Osteocyte (in vitro differentiated cells): ENCODE data around the gene NAA60. TPM values are rescaled to one million over a fixed set of nuclear protein-coding genes. Genes with fewer than 3 reads are reported as not detected.

Source experiments
- DNase-seq: peaks from one replicate; pipeline ENCODE4 v3.0.0; 2021; ENCODE audit warnings: mixed read lengths; ENCODE audit not compliant: unreplicated experiment; ENCODE audit errors: extremely low spot score
- H3K27ac Mint-ChIP-seq: one replicate; pipeline ENCODE4 v1.8.0; 2021; ENCODE audit warnings: mild to moderate bottlenecking, mixed read lengths; ENCODE audit not compliant: unreplicated experiment
- H3K27me3 Mint-ChIP-seq: one replicate; pipeline ENCODE4 v1.8.0; 2021; ENCODE audit warnings: mixed read lengths; ENCODE audit not compliant: unreplicated experiment
- H3K36me3 Mint-ChIP-seq: one replicate; pipeline ENCODE4 v1.8.0; 2021; ENCODE audit warnings: mixed read lengths; ENCODE audit not compliant: unreplicated experiment
- H3K4me1 Mint-ChIP-seq: one replicate; pipeline ENCODE4 v1.8.0; 2021; ENCODE audit warnings: mixed read lengths; ENCODE audit not compliant: unreplicated experiment
- H3K4me3 Mint-ChIP-seq: one replicate; pipeline ENCODE4 v1.8.0; 2021; ENCODE audit warnings: mild to moderate bottlenecking, moderate library complexity, mixed read lengths; ENCODE audit not compliant: unreplicated experiment
- H3K9me3 Mint-ChIP-seq: one replicate; pipeline ENCODE4 v1.8.0; 2021; ENCODE audit warnings: mixed read lengths; ENCODE audit not compliant: unreplicated experiment
- total RNA-seq: library from RNA; stranded (reverse); gene quantifications from 2 replicates; pipeline ENCODE4 v1.2.1, GENCODE V29; 2021
- TF ChIP-seq, protein P1 (sequence below): fragments of 200-600 bp; sonication (generic); IDR thresholded peaks from 2 replicates; pipeline ENCODE4 v1.5.0; 2021; ENCODE audit warnings: antibody characterized with exemption, mild to moderate bottlenecking, moderate library complexity

The NAA60 gene
- total RNA-seq, 1 donor from 2014 or later: 53.9 TPM

DNA sequence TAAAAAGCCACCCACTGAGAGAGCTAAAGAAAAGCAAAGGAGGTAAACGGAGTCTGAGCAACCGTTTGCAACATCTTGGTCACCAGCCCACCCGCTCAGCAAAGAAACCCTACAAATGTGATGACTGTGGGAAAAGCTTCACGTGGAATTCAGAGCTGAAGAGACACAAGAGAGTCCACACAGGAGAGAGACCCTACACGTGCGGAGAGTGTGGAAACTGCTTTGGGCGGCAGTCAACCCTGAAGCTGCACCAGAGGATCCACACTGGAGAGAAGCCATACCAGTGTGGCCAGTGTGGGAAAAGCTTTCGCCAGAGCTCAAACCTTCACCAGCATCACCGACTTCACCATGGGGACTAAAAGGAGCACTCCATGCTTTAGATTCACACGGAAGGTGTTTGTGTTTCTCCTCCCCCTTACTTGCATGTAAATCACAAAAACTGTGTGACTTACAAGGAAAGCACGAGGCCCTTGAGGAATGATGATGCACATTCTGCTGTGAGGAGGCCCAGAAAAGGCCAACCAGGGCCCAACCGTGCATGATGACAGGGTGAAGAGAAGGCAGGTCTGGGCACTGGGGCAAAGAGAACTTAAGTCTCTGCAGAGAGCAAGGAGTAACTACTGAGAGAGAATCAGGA, 34.8 kb upstream of the NAA60 start:
- no peak for DNase-seq
- Mint-ChIP-seq H3K4me3 (no peak overlapping the region), H3K27me3 (no peaks in the 10 kb centered on the region), H3K9me3 (peaks cover 29% of the 10 kb centered on the region), H3K4me1 (no peaks in the 10 kb centered on the region), H3K27ac (no peak overlapping the region), H3K36me3 (peaks cover 72% of the 10 kb centered on the region)
- TF ChIP-seq, protein P1, sequence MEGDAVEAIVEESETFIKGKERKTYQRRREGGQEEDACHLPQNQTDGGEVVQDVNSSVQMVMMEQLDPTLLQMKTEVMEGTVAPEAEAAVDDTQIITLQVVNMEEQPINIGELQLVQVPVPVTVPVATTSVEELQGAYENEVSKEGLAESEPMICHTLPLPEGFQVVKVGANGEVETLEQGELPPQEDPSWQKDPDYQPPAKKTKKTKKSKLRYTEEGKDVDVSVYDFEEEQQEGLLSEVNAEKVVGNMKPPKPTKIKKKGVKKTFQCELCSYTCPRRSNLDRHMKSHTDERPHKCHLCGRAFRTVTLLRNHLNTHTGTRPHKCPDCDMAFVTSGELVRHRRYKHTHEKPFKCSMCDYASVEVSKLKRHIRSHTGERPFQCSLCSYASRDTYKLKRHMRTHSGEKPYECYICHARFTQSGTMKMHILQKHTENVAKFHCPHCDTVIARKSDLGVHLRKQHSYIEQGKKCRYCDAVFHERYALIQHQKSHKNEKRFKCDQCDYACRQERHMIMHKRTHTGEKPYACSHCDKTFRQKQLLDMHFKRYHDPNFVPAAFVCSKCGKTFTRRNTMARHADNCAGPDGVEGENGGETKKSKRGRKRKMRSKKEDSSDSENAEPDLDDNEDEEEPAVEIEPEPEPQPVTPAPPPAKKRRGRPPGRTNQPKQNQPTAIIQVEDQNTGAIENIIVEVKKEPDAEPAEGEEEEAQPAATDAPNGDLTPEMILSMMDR: no peak

DNA sequence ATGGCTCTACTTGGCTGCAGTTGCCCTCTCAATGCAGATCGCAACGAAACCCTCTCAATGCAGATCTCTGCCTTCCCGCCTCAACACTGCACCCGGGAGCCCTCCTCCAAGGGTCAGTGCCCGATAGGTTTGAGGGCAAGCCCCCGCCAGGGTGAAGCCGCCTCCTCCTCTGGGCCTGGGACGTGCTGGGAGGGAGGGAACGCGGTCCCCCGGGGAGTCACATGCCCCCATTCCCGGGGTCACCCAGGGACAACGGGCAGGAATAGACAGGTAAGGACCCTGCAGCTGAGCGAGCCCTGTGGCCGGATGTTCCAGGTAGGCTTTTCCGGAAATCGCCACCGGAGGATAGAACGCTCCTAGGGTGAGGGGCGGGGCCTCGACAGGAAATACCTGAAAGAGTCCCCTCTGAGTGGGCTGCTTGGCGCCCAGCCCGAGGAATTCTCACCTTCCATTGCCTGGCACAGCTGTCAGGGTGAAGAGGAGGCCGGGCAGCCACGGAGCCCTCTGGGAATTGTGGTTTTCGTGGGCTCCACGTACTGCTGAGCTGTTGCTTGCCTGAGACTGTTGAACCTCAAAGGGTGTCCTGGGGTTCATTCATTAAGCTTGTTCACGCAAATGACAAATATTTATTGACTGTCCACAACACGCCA, 29.6 kb upstream of the NAA60 start:
- no peaks in the 10 kb centered on the region for H3K27me3 Mint-ChIP-seq
- no peaks in the 10 kb centered on the region for H3K4me1 Mint-ChIP-seq
- no peak overlapping the region for H3K27ac Mint-ChIP-seq
- peaks cover 28% of the 10 kb centered on the region for H3K36me3 Mint-ChIP-seq
- H3K4me3 Mint-ChIP-seq: no peak overlapping the region
- DNase-seq: no peak
- TF ChIP-seq, protein P1: no peak
- peaks cover 21% of the 10 kb centered on the region for H3K9me3 Mint-ChIP-seq

DNA sequence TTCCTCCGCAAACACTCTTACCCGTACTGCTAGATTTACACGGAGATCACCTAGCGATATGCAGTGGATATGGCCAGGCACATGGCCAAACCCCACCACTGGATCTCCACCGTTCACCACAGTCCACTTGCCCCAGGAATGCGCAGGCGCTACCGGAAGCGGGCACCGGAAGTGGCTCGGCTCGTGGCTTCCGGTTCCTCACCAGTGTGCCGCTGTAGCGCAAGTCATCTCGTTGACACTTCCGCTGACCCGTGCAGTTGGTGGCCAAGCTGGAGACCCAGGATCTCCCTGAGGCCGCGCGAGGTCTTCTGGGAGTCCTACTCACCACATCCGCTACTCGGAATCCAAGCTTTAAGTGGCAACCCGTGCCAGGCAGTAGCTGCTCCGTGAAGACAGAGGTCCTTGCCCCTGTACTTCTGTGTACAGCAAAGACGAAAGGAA, 11.7 kb upstream of the NAA60 start:
- H3K27me3 Mint-ChIP-seq: no peaks in the 10 kb centered on the region
- DNase-seq: no peak
- TF ChIP-seq, protein P1: no peak

DNA sequence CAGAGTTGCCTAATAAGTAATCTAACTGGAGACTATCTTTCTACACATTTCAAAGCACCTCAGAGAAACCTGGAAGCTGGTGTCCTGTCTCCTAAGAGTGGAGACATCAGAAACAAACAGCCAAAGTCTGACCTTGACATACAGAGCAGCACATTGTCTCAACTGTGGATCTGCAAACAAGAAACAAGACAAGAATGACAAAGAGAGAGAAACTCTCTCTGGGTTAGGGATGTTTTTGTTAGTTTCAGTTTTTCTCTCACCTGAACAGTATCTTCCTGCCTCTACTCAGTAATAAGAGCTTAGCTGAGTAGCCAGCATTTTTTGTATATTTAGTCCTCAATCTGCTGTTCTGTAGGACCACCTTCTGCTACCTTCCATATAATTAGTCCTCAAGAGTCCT, 9.1 kb upstream of the NAA60 start:
- DNase-seq: no peak
- peaks cover 1% of the 10 kb centered on the region for H3K9me3 Mint-ChIP-seq
- H3K4me3 Mint-ChIP-seq: no peak overlapping the region
- TF ChIP-seq, protein P1: no peak
- peaks cover 14% of the 10 kb centered on the region for H3K36me3 Mint-ChIP-seq
- H3K27ac Mint-ChIP-seq: no peak overlapping the region
- no peaks in the 10 kb centered on the region for H3K27me3 Mint-ChIP-seq
- no peaks in the 10 kb centered on the region for H3K4me1 Mint-ChIP-seq

More for the DNA sequence above, 11.7 kb upstream of the NAA60 start:
- Mint-ChIP-seq H3K4me3 (no peak overlapping the region), H3K9me3 (no peaks in the 10 kb centered on the region), H3K36me3 (peaks cover 9% of the 10 kb centered on the region), H3K4me1 (no peaks in the 10 kb centered on the region), H3K27ac (no peak overlapping the region)

DNA sequence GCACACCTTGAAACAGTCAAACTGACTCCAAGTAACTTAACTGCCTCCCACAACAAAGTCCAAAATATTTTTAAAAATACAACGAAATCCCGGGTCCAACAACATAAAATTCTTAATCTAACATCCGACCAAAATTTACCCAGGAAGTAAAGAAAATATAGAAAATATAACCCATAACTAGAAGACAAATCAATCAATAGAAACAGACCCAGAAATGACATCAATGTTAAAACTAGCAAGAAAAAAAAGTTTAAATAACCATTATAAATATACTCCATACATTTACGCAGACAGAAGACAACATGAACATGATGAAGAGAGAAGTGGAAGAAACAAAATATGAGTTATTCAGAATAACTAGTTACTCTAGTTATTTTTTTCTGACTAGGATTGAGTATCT, 3.8 kb upstream of the NAA60 start:
- Mint-ChIP-seq H3K36me3 (peaks cover 12% of the 10 kb centered on the region), H3K4me1 (peaks cover 5% of the 10 kb centered on the region), H3K9me3 (peaks cover 10% of the 10 kb centered on the region), H3K27me3 (no peaks in the 10 kb centered on the region), H3K4me3 (no peak overlapping the region), H3K27ac (no peak overlapping the region)
- DNase-seq: no peak
- TF ChIP-seq, protein P1: no peak
